Measurements from ENCODE around the gene DCANP1.

DCANP1 gene

DNA sequence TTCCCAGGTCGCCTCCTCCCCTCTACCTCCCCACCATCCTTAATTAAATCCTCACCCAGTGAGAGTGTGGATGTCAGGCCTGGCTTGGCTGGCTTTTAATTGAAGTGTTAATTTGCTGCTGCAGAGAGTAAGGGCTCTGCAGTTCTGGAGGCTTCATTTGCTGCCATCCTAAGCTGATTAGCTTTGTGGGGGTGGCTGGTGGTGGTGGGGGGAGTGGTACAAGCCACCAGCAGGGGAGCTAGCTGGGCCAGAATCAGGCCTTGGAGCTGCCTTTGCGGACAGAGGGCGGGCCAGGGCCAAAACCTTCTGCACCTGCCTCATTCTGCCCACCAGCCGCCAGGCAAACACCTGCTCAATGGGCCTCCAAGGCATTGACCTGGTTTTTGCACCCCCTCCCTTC, 31.8 kb upstream of the DCANP1 start:
- DNase-seq = no peak

DNA sequence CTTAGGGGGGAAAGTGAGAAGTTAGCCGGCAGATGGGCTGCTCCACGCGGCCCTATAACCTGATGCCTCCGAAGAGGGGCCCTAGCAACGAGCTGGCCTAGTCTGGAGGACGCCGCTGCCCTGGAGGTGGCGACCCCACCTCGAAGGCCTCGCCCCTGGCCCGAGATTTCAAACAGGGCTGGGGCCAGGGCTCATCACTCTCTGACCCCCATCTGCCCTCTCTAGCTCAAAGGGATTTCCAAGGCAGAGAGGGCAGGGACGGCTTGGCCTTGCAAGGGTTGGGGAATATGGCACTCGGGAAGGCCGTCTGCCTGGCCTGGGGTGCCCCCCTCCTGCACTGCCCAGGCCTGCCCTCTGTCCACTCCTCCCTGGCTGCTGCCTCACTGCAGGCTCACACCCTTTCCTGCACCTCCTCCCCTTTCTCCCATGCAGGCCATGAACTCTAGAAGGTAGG, 30.5 kb upstream of the DCANP1 start:
- DNase-seq = no peak

GRCh38 chr5:135476615-135477581, 29.8 kb upstream of the DCANP1 start:
- DNase-seq = no peak

DNA sequence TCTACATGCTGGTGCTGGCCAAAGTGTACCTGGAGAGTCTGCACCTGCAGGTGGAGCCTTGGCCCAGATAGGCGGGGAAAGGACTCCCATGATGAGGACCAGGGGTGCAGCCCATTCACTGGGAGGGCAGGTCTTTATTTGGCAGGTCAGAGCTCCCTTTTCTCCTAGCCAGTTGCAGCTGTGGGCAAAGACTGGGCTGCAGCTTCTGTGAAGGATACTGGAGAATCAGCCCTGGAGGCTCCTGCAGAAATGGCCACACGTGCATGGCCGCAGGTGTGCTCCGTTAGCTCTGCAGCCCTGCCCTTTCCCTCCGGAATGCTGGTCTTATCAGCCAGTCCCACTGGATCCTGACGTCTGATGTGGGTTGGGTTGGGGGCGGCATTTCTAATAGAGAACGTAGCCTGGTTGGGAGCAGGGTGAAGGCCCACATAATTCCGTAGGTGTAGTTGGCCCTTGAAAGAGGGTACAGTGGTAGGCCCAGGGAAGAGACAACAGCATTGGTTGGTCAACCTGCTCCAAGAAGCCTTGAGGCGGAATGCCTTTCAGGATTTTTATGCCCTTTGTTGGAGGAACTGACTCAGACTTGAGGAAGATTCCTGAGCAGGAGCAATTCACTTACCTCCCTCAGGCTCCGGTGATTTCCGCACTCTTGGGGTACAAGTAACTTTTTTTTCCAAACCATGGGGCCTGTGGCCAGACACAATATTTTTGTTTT, 27.0 kb upstream of the DCANP1 start:
- no peak for DNase-seq

- no peak for DNase-seq
Observed at GRCh38 chr5:135472141-135472540, 25.0 kb upstream of the DCANP1 start.

GRCh38 chr5:135471726-135472125, 24.6 kb upstream of the DCANP1 start:
- no peak for DNase-seq

GRCh38 chr5:135469911-135470310, 22.8 kb upstream of the DCANP1 start:
- no peak for DNase-seq

GRCh38 chr5:135468541-135468940, 21.4 kb upstream of the DCANP1 start:
- DNase-seq = no peak

DNA sequence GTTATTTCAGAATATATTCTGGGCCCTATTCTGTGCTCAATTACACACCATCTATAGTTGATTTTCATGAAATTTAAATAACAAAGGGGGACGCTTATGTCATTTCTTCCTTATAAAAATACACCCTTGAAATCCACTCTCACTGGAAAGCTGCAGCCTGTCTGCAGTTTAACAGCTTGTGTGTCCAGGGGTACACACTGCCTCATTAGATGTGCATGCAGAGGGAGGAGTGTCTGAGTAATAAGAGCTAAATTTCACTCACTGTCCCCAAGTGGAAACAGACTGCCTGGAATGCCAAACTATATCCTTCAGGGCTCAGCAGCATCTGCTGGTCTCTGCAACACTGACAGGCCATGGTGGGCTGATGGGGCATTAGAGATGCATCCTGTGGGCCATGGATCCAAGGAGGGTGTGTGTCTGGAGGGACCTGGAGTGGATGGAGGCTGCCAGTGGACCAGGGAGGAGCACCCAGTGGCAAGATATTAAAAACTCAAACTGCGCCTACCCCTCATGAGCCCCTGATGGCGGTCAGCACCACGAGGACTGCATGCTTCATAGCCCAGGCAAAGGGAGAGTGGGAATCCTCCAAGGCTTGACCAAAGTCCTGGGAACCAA, 20.8 kb upstream of the DCANP1 start:
- DNase-seq = no peak

DNA sequence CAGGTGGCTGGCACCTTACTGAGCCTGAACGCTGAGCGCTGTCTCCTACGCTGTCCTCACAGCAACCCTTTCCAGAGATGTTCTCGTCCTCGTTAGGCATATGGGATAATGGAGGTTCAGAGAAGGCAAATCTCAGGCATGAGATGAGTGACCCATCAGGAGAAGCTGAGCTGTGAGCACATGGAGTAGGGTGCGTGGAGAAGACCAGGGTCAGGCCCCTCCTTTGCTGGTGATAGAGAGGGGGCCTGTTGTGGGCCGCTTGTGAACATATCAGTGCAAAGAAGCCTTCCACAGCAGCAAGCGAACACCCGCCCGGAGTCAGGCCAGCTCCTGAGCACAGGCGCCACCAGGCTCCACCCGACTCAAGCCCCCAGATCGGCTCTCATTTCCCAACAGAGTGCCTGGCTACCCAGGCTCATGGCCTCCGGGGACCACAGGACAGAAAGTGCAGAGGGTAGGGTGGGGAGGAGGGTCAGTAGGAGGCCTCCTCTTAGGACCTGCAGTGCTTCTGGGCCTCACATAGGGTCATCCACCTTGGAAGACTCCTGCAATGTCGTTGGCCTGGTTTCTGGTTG, 20.0 kb upstream of the DCANP1 start:
- no peak for DNase-seq

- DNase-seq = peak; percentile 66
Observed at GRCh38 chr5:135466178-135467050, 19.3 kb upstream of the DCANP1 start.

DNA sequence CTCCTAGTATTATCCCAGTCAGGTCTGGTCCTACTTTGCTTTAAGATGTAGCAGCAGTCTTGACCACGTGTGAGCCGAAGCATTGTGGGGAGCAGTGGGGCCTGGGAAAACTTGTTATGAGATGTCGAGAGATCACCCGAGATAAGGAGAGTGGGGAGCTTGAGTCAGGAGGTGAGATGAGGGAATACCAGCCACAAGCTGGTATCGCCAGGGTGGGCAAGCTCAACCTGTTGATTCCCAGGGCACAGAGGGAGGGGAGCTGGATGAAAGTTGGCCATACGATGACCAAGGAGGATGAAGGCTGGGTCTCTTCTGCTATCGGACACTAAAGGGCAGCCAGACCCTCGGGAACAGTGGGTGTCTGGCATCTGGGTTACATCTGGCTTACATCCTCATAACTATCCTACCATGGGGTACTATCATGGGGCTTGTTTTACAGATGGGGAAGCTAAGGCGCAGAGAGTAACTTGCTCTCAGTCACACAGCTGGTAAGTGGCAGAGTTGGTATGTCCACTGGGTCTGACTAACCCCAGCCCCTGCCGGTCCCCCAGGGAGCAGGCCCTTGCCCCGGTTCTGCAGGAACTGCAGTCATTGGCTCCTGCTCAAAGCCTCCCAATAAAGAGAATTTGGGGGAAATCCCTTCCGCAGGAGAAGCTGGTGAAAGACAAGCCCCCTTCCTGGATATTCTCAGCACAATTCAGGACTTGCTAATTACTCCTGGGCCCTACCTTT, 18.4 kb upstream of the DCANP1 start:
- DNase-seq = no peak

GRCh38 chr5:135462304-135462703, 15.2 kb upstream of the DCANP1 start:
- DNase-seq = peak; percentile 41

- no peak for DNase-seq
Observed at GRCh38 chr5:135461481-135462151, 14.5 kb upstream of the DCANP1 start.

DNA sequence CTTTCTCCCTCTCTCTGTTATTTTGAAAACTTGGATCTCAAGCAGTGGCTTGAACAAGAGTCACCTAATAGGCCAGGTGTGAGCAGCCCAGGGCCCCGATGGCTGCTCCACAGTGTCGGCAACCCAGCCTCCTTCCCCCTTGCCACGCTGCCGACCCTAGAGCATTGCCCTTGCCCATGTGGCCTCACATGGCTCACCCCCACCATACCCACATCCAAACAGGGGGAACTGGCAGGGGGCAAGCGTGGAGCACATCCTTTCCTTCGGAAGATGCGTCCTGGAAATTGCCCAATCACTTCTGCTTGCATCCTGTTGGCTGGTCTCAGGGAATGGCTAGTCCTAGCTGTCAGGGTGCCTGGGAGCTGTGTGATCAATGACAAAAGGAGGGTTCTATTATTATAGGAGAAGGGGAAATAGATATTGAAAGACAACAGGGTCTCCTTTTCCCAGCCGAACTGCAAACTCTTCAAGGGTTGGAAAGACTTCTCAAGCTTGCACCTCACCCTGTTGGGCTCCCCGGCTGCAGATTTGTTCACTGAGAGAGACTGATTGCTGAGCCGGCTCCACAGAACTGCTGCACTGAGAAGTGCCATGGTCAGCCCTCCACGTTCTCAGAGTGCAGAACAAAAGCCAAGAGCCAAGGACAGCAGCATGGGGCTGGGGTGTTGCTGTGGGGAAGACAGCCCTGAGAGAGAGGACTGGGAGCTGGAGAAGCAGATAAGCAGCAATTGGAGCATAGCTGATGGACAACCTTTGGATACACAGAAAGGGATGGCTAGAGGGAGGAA, 13.3 kb upstream of the DCANP1 start:
- no peak for DNase-seq

GRCh38 chr5:135458921-135459331, 11.8 kb upstream of the DCANP1 start:
- no peak for DNase-seq

DNA sequence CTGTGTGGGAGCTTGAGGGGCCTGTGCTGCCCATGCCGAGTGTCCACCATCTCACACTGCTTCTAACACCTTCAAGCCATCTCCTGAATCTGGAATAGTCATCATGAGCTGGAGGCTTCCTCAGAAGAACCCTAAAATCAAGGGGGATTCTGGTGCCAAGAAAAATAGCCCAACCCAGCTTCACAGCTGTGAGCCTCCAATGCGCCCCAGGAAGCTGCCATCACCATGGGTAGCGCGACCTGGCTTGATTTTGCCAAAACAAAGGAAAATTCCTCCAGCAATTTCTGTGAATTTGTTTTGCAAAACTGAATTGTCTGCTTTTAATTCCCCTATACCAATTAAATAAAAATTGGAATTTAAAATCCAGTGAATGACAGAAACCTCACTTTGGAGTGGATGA, 11.2 kb upstream of the DCANP1 start:
- no peak for DNase-seq

- DNase-seq = peak; percentile 60
Observed at GRCh38 chr5:135457424-135458071, 10.4 kb upstream of the DCANP1 start.

Measured in activated T-cell treated with anti-CD3 and anti-CD28 coated beads, Interleukin-2, amount 50 U/mL, for 1 hour (primary cell).